Stomach (tissue), 4 donors: Measurements from ENCODE around the gene LGALS8.
"Not testable (repeated sequence)": the region's sequence is repeated elsewhere in the genome, so short reads cannot be mapped to it uniquely, and the experiment has no call there.

Source experiments
- CTCF ChIP-seq, 7 experiments: fragments of 450-650 bp in 4 of 7; fragments of 200-600 bp in 3 of 7; sonication (generic) in 3 of 7; IDR thresholded peaks; one replicate each; pipeline ENCODE4 v1.5.1; 2016 to 2019; ENCODE audit warnings: antibody characterized with exemption in 7 of 7, control low read depth in 2 of 7, mild to moderate bottlenecking in 1 of 7
- EP300 ChIP-seq: sonication (generic); formaldehyde crosslinking; IDR thresholded peaks from one replicate; pipeline ENCODE4 v1.6.1; 2017; ENCODE audit warnings: antibody characterized with exemption
- POLR2AphosphoS5 ChIP-seq, 3 donors: sonication (generic); formaldehyde crosslinking; IDR thresholded peaks; one replicate each; pipeline ENCODE4 v1.6.1; 2016; ENCODE audit warnings: antibody characterized with exemption in 3 of 3

DNA sequence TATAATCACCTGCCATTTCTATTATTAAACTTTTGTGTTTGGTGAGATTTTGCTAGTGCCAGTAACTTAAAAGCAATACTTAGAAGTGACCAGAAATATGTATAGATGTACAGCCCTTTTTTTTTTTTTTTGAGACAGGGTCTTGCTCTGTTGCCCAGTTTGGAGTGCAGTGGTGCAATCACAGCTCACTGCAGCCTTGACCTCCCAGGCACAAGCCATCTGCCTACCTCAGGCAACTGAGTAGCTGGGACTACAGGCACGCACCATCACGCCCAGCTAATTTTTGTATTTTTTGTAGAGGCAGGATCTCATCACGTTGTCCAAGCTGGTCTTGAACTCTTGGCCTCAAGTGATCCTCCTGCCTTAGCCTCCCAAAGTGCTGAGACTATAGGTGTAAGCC, 56.6 kb downstream of the LGALS8 start:
- TF ChIP-seq POLR2AphosphoS5 (IDR thresholded peaks at IDR 0.05); CTCF (IDR thresholded peaks at IDR 0.05); EP300: not testable (repeated sequence)
